WTC11 (cell line): ENCODE data around the gene MTF2.

ENCODE experiments used
- CREB1 ChIP-seq: sonication (generic); formaldehyde crosslinking; IDR thresholded peaks from 2 replicates; pipeline ENCODE4 v1.8.0; 2023; ENCODE audit warnings: mild to moderate bottlenecking, missing genetic modification reagents
- ELF4 ChIP-seq: sonication (generic); formaldehyde crosslinking; IDR thresholded peaks from 2 replicates; pipeline ENCODE4 v1.8.1; 2022; ENCODE audit warnings: low read depth, mild to moderate bottlenecking, moderate library complexity, missing genetic modification reagents
- ESRRA ChIP-seq: sonication (generic); formaldehyde crosslinking; IDR thresholded peaks from 2 replicates; pipeline ENCODE4 v1.8.1; 2022; ENCODE audit warnings: mild to moderate bottlenecking, missing genetic modification reagents, borderline replicate concordance
- GTF2I ChIP-seq: fragments of 250-450 bp; sonication (Bioruptor Pico); conservative IDR thresholded peaks from 2 replicates; pipeline ENCODE4 v1.4.0; 2021; ENCODE audit warnings: mild to moderate bottlenecking
- JAZF1 ChIP-seq: fragments of 250-450 bp; sonication (Bioruptor Pico); IDR thresholded peaks from 2 replicates; pipeline ENCODE4 v1.9.0; 2021; ENCODE audit warnings: moderate library complexity, mild to moderate bottlenecking, inconsistent platforms
- KAT7 ChIP-seq: sonication (generic); formaldehyde crosslinking; IDR thresholded peaks from 2 replicates; pipeline ENCODE4 v1.8.1; 2023; ENCODE audit warnings: missing genetic modification reagents, mild to moderate bottlenecking, borderline replicate concordance
- SP1 ChIP-seq: sonication (generic); formaldehyde crosslinking; conservative IDR thresholded peaks from 2 replicates; pipeline ENCODE4 v1.8.1; 2022; ENCODE audit warnings: missing genetic modification reagents
- TP53 ChIP-seq: sonication (generic); formaldehyde crosslinking; IDR thresholded peaks from 2 replicates; pipeline ENCODE4 v1.8.1; 2023; ENCODE audit warnings: mild to moderate bottlenecking, missing genetic modification reagents
- ZNF219 ChIP-seq: sonication (generic); formaldehyde crosslinking; IDR thresholded peaks from 2 replicates; pipeline ENCODE4 v1.8.0; 2023; ENCODE audit warnings: missing genetic modification reagents, mild to moderate bottlenecking, borderline replicate concordance
- ZNF416 ChIP-seq: fragments of 250-450 bp; sonication (Bioruptor Pico); IDR thresholded peaks from 2 replicates; pipeline ENCODE4 v1.9.0; 2021; ENCODE audit warnings: mild to moderate bottlenecking, inconsistent platforms
- TF ChIP-seq, protein P1 (sequence below): fragments of 200-600 bp; IDR thresholded peaks from 2 replicates; pipeline ENCODE4 v1.8.0; 2022; ENCODE audit warnings: antibody characterized with exemption
- TF ChIP-seq, protein P2 (sequence below): sonication (generic); formaldehyde crosslinking; IDR thresholded peaks from 2 replicates; pipeline ENCODE4 v1.8.0; 2022; ENCODE audit warnings: mild to moderate bottlenecking, missing genetic modification reagents
- TF ChIP-seq, protein P3 (sequence below): sonication (generic); formaldehyde crosslinking; IDR thresholded peaks from 2 replicates; pipeline ENCODE4 v1.8.1; 2023; ENCODE audit warnings: mild to moderate bottlenecking, missing genetic modification reagents
- TF ChIP-seq, protein P4 (sequence below): sonication (generic); formaldehyde crosslinking; conservative IDR thresholded peaks from 2 replicates; pipeline ENCODE4 v1.8.1; 2022; ENCODE audit warnings: mild to moderate bottlenecking, missing genetic modification reagents

DNA sequence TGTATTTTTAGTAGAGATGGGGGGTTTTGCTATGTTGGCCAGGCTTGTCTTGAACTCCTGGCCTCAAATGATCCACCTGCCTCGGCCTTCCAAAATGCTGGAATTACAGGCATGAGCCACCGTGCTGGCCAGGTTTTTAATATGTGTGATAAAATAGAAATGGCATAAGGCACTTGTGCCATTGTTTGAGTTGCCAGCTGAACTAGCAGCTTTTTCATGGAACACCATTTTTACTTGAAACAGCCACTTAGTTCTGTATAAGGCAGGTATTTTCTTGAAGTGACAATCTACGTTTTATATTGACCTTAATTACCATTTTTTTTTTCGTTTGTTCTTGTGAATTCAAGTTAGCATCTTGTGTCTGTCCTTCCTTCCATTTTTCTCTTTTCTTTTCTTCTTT is 28.3 kb downstream of the MTF2 start:
- no peak for TF ChIP-seq SP1 (CRISPR knock-in tag)
- TF ChIP-seq, protein P1, sequence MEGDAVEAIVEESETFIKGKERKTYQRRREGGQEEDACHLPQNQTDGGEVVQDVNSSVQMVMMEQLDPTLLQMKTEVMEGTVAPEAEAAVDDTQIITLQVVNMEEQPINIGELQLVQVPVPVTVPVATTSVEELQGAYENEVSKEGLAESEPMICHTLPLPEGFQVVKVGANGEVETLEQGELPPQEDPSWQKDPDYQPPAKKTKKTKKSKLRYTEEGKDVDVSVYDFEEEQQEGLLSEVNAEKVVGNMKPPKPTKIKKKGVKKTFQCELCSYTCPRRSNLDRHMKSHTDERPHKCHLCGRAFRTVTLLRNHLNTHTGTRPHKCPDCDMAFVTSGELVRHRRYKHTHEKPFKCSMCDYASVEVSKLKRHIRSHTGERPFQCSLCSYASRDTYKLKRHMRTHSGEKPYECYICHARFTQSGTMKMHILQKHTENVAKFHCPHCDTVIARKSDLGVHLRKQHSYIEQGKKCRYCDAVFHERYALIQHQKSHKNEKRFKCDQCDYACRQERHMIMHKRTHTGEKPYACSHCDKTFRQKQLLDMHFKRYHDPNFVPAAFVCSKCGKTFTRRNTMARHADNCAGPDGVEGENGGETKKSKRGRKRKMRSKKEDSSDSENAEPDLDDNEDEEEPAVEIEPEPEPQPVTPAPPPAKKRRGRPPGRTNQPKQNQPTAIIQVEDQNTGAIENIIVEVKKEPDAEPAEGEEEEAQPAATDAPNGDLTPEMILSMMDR, result no peak
- no peak for TF ChIP-seq ESRRA (CRISPR knock-in tag)
- TF ChIP-seq, protein P2, sequence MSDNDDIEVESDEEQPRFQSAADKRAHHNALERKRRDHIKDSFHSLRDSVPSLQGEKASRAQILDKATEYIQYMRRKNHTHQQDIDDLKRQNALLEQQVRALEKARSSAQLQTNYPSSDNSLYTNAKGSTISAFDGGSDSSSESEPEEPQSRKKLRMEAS, result no peak
- no peak for TF ChIP-seq TP53
- TF ChIP-seq ELF4 (CRISPR knock-in tag), result no peak
- no peak for TF ChIP-seq KAT7
- TF ChIP-seq, protein P3, sequence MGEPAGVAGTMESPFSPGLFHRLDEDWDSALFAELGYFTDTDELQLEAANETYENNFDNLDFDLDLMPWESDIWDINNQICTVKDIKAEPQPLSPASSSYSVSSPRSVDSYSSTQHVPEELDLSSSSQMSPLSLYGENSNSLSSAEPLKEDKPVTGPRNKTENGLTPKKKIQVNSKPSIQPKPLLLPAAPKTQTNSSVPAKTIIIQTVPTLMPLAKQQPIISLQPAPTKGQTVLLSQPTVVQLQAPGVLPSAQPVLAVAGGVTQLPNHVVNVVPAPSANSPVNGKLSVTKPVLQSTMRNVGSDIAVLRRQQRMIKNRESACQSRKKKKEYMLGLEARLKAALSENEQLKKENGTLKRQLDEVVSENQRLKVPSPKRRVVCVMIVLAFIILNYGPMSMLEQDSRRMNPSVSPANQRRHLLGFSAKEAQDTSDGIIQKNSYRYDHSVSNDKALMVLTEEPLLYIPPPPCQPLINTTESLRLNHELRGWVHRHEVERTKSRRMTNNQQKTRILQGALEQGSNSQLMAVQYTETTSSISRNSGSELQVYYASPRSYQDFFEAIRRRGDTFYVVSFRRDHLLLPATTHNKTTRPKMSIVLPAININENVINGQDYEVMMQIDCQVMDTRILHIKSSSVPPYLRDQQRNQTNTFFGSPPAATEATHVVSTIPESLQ (CRISPR knock-in tag), result no peak
- TF ChIP-seq JAZF1 (CRISPR knock-in tag), result no peak
- TF ChIP-seq CREB1 (CRISPR knock-in tag), result no peak
- no peak for TF ChIP-seq ZNF219 (CRISPR knock-in tag)
- no peak for TF ChIP-seq GTF2I (CRISPR knock-in tag)
- TF ChIP-seq, protein P4, sequence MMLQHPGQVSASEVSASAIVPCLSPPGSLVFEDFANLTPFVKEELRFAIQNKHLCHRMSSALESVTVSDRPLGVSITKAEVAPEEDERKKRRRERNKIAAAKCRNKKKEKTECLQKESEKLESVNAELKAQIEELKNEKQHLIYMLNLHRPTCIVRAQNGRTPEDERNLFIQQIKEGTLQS (CRISPR knock-in tag), result no peak
- no peak for TF ChIP-seq ZNF416
